Adrenal gland (tissue), 5 donors: Measurements from ENCODE around the gene MAP3K7.

ENCODE experiments used
- POLR2A ChIP-seq, 2 donors: fragments of 450-650 bp; IDR thresholded peaks; one replicate each; pipeline ENCODE4 v1.6.1; 2017; ENCODE audit warnings: antibody characterized with exemption in 2 of 2, mild to moderate bottlenecking in 2 of 2, moderate library complexity in 1 of 2
- TF ChIP-seq, protein P1 (sequence below), 6 experiments: fragments of 450-650 bp in 4 of 6; fragments of 200-600 bp in 2 of 6; sonication (generic) in 1 of 6; IDR thresholded peaks; 1 replicate in 5 of 6; 2 replicates in 1 of 6; pipeline versions ENCODE4 v1.5.1 to v1.8.0; 2016 to 2021; ENCODE audit warnings: antibody characterized with exemption in 6 of 6, mild to moderate bottlenecking in 2 of 6, moderate library complexity in 1 of 6
- donor health status: DM: no; HTN: no; CAD: no.

DNA sequence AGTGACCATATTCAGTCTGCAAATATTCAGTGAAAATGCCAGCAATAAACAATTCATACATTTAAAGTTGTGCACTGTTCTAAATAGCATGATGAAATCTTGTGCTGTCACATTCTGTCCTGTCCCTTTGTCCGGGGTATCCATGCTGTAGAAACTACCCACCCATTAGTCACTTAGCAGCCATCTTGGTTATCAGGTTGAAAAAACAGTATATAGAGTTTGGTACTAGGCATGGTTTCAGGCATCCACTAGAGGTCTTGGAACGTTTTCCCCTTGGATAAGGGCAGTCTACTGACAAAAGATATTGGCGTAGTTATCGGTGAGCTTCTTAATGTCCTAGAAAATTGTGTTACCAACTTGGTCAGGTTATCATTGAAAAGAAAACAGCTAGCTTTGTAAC, 12.3 kb upstream of the MAP3K7 start:
- no peak for TF ChIP-seq POLR2A (IDR thresholded peaks at IDR 0.05)
- TF ChIP-seq, protein P1, sequence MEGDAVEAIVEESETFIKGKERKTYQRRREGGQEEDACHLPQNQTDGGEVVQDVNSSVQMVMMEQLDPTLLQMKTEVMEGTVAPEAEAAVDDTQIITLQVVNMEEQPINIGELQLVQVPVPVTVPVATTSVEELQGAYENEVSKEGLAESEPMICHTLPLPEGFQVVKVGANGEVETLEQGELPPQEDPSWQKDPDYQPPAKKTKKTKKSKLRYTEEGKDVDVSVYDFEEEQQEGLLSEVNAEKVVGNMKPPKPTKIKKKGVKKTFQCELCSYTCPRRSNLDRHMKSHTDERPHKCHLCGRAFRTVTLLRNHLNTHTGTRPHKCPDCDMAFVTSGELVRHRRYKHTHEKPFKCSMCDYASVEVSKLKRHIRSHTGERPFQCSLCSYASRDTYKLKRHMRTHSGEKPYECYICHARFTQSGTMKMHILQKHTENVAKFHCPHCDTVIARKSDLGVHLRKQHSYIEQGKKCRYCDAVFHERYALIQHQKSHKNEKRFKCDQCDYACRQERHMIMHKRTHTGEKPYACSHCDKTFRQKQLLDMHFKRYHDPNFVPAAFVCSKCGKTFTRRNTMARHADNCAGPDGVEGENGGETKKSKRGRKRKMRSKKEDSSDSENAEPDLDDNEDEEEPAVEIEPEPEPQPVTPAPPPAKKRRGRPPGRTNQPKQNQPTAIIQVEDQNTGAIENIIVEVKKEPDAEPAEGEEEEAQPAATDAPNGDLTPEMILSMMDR (IDR thresholded peaks at IDR 0.05): no peak
